ENCODE measurements around the gene ATP13A3.

DNA sequence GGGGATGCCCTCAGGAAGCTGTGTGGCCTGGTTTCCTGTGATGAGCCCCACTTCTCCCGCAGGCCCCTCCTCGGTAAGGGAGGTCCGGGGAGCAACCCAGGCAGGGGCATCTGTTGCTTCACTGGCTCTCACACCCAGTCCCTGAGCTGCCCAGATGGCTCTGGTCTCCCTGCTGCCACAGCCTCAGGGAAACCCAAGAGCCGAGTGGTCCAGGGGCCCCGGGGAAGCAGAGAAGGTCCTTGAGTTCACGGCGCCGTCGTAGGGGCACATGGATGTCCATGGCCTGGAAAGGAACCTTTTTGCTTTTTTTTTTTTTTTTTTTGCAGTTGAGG, 103.9 kb downstream of the ATP13A3 start:
- TF ChIP-seq CREB1 (CRISPR knock-in tag; IDR thresholded peaks at IDR 0.05) (no peak), PRRX2 (CRISPR knock-in tag; IDR thresholded peaks at IDR 0.05) (no peak), CREM (CRISPR knock-in tag; IDR thresholded peaks at IDR 0.05) (no peak), JUN (CRISPR knock-in tag; IDR thresholded peaks at IDR 0.05) (no peak), NFYB (CRISPR knock-in tag; conservative IDR thresholded peaks at IDR 0.05; ENCODE audit: low read depth) (no peak)
- TF ChIP-seq, protein P1, sequence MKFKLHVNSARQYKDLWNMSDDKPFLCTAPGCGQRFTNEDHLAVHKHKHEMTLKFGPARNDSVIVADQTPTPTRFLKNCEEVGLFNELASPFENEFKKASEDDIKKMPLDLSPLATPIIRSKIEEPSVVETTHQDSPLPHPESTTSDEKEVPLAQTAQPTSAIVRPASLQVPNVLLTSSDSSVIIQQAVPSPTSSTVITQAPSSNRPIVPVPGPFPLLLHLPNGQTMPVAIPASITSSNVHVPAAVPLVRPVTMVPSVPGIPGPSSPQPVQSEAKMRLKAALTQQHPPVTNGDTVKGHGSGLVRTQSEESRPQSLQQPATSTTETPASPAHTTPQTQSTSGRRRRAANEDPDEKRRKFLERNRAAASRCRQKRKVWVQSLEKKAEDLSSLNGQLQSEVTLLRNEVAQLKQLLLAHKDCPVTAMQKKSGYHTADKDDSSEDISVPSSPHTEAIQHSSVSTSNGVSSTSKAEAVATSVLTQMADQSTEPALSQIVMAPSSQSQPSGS (CRISPR knock-in tag; IDR thresholded peaks at IDR 0.05; ENCODE audit: borderline replicate concordance, low read depth), result no peak
- TF ChIP-seq, protein P2, sequence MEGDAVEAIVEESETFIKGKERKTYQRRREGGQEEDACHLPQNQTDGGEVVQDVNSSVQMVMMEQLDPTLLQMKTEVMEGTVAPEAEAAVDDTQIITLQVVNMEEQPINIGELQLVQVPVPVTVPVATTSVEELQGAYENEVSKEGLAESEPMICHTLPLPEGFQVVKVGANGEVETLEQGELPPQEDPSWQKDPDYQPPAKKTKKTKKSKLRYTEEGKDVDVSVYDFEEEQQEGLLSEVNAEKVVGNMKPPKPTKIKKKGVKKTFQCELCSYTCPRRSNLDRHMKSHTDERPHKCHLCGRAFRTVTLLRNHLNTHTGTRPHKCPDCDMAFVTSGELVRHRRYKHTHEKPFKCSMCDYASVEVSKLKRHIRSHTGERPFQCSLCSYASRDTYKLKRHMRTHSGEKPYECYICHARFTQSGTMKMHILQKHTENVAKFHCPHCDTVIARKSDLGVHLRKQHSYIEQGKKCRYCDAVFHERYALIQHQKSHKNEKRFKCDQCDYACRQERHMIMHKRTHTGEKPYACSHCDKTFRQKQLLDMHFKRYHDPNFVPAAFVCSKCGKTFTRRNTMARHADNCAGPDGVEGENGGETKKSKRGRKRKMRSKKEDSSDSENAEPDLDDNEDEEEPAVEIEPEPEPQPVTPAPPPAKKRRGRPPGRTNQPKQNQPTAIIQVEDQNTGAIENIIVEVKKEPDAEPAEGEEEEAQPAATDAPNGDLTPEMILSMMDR (IDR thresholded peaks at IDR 0.05), result no peak

Data from WTC11 (cell line).